SK-N-SH (cell line): ENCODE data around the gene PGAM2.

Experiments
- CTCF ChIP-seq: fragments of 200-600 bp; sonication (generic); IDR thresholded peaks from 2 replicates; pipeline ENCODE4 v1.6.1; 2017; ENCODE audit warnings: antibody characterized with exemption, mild to moderate bottlenecking, moderate library complexity
- EP300 ChIP-seq, 2 experiments: IDR thresholded peaks; 2 replicates each; pipeline versions ENCODE4 v1.4.0 to v1.6.1; 2012; ENCODE audit warnings: borderline replicate concordance in 1 of 2, low read depth in 1 of 2, low read length in 1 of 2
- GATA2 ChIP-seq: sonication (generic); formaldehyde crosslinking; IDR thresholded peaks from 2 replicates; pipeline ENCODE4 v1.5.0; 2020; ENCODE audit warnings: mild to moderate bottlenecking, missing genetic modification reagents
- MXI1 ChIP-seq: IDR thresholded peaks from 2 replicates; pipeline ENCODE4 v1.6.1; 2012; ENCODE audit warnings: mild to moderate bottlenecking, low read depth, low read length, improper control_type of control experiment
- YY1 ChIP-seq: IDR thresholded peaks from 2 replicates; pipeline ENCODE4 v1.4.0; 2012; ENCODE audit warnings: low read depth, mild to moderate bottlenecking

- TF ChIP-seq CTCF (no peak), GATA2 (no peak), MXI1 (no peak), EP300 (IDR thresholded peaks at IDR 0.05; ENCODE audit: borderline replicate concordance in 1 of 2, low read depth in 1 of 2, low read length in 1 of 2) (0 out of 4 replicates have a peak, but pooled peaks of 1 of the 2 experiments have one; percentile 29), YY1 (no peak)
Measured at GRCh38 chr7:44101966-44102845, 36.8 kb upstream of the PGAM2 start.
